Endothelial cell of umbilical vein (primary cell): ENCODE measurements around the gene PRICKLE4.

ENCODE experiments used
- POLR2A ChIP-seq: IDR thresholded peaks from 2 replicates; pipeline ENCODE4 v1.6.1; 2012; ENCODE audit warnings: low read depth, mild to moderate bottlenecking, control low read depth, low read length
- TF ChIP-seq, protein P1 (sequence below), 2 donors: IDR thresholded peaks; 1 replicate in 1 of 2; 2 replicates in 1 of 2; pipeline ENCODE4 v1.5.1; 2011; ENCODE audit warnings: low read length in 2 of 2, mild to moderate bottlenecking in 2 of 2, moderate library complexity in 2 of 2, control low read depth in 1 of 2, inconsistent platforms in 1 of 2, low read depth in 1 of 2; ENCODE audit not compliant: insufficient read depth in 1 of 2; ENCODE audit errors: extremely low read depth in 1 of 2
- TF ChIP-seq, protein P2 (sequence below): IDR thresholded peaks from 2 replicates; pipeline ENCODE4 v1.6.1; 2011; ENCODE audit not compliant: insufficient read depth, insufficient read length

DNA sequence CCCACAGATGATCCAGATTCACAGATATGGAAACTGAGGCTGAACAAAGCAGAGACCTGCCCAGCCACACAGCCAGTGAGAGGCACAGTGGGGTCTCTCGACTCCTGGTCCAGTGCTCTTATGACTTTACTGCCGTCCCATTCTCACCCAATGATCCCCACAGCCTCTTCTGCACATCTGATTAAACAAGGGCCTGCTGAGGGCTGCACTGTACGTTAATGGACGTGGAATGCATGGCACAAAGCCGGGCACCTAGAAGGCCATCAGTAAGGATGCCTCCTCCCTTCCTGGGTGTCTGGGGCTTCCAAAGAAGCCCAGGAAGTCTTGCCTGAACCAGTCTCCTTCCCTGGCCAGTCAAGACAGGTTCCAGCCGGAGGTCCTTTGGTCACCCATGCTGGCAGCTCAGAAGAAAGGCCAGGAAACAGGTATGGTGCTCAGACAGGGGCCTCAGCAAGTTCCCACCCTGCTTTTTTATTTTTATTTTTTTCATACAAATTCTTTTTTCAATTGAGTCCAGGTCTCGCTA, 49.0 kb upstream of the PRICKLE4 start:
- TF ChIP-seq, protein P1, sequence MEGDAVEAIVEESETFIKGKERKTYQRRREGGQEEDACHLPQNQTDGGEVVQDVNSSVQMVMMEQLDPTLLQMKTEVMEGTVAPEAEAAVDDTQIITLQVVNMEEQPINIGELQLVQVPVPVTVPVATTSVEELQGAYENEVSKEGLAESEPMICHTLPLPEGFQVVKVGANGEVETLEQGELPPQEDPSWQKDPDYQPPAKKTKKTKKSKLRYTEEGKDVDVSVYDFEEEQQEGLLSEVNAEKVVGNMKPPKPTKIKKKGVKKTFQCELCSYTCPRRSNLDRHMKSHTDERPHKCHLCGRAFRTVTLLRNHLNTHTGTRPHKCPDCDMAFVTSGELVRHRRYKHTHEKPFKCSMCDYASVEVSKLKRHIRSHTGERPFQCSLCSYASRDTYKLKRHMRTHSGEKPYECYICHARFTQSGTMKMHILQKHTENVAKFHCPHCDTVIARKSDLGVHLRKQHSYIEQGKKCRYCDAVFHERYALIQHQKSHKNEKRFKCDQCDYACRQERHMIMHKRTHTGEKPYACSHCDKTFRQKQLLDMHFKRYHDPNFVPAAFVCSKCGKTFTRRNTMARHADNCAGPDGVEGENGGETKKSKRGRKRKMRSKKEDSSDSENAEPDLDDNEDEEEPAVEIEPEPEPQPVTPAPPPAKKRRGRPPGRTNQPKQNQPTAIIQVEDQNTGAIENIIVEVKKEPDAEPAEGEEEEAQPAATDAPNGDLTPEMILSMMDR (IDR thresholded peaks at IDR 0.05; ENCODE audit: extremely low read depth in 1 of 2, insufficient read depth in 1 of 2, low read depth in 1 of 2, low read length in 2 of 2), result no peak
- TF ChIP-seq POLR2A, result no peak
- TF ChIP-seq, protein P2, sequence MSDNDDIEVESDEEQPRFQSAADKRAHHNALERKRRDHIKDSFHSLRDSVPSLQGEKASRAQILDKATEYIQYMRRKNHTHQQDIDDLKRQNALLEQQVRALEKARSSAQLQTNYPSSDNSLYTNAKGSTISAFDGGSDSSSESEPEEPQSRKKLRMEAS, result no peak
